ENCODE results near the gene ABCE1. TPM values are rescaled to one million over a fixed set of nuclear protein-coding genes. Genes with fewer than 3 reads are reported as not detected.

ABCE1 gene
- total and polyA plus RNA-seq, 2 of the 8 experiments (the other 6 are each of a cell fraction or from before 2014, with no cell fraction given): 43.7 to 126 TPM

- Histone ChIP-seq H2BK5ac (ENCODE audit: low read depth, low read length) (no peak overlapping the region), H3K79me1 (ENCODE audit: low read depth, low read length) (no peaks in the 10 kb centered on the region), H4K91ac (replicated peaks; ENCODE audit: insufficient read length, low read length) (no peak overlapping the region), H2BK20ac (ENCODE audit: low read length) (no peak overlapping the region), H4K5ac (ENCODE audit: insufficient read length, low read depth, low read length) (no peak overlapping the region), H3K4me2 (ENCODE audit: insufficient read depth in 1 of 2, low read depth in 2 of 2, low read length in 2 of 2) (no peak overlapping the region), H2AK5ac (ENCODE audit: low read depth, low read length) (no peak overlapping the region), H3K27ac (ENCODE audit: low read depth, low read length) (no peak overlapping the region), H3K4ac (replicated peaks; ENCODE audit: insufficient read length, low read depth, low read length) (no peak overlapping the region), H3K9ac (replicated peaks in 1 of 4; ENCODE audit: extremely low read depth in 1 of 4, low read depth in 3 of 4, low read length in 3 of 4) (no peak overlapping the region), H3K79me2 (ENCODE audit: control insufficient read depth in 1 of 2, insufficient read depth in 2 of 2, low read length in 2 of 2) (no peaks in the 10 kb centered on the region), H3K4me1 (replicated peaks in 1 of 4; ENCODE audit: control insufficient read depth in 3 of 4, insufficient read depth in 4 of 4, low read length in 3 of 4) (no peaks in the 10 kb centered on the region), H3K23me2 (ENCODE audit: low read depth, low read length) (no peaks in the 10 kb centered on the region), H3K14ac (ENCODE audit: insufficient read length) (no peak overlapping the region), H4K20me1 (replicated peaks in 1 of 2; ENCODE audit: control insufficient read depth in 1 of 2, insufficient read depth in 2 of 2, low read length in 2 of 2) (peaks cover 0 to 1% of the 10 kb centered on the region in 2 experiments), H2AFZ (ENCODE audit: low read length) (no peak overlapping the region), H2BK15ac (ENCODE audit: low read length) (no peak overlapping the region), H3K4me3 (ENCODE audit: extremely low read depth in 1 of 4, insufficient read depth in 2 of 4, low read depth in 3 of 4, low read length in 4 of 4) (no peak overlapping the region), H3K56ac (replicated peaks; ENCODE audit: insufficient read length, low read depth, low read length) (no peak overlapping the region), H3K9me3 (ENCODE audit: insufficient read depth in 2 of 2, low read depth in 1 of 2, low read length in 1 of 2) (no peaks in the 10 kb centered on the region), H4K8ac (ENCODE audit: extremely low read depth, insufficient read depth, low read length) (no peak overlapping the region), H2BK12ac (ENCODE audit: low read depth, low read length) (no peak overlapping the region), H3K27me3 (replicated peaks in 1 of 4; ENCODE audit: control insufficient read depth in 3 of 4, extremely low read depth in 1 of 4, insufficient read depth in 3 of 4, low read length in 3 of 4) (no peaks in the 10 kb centered on the region), H3K36me3 (ENCODE audit: control insufficient read depth in 2 of 4, insufficient read depth in 4 of 4, low read length in 3 of 4) (peaks cover 2 to 32% (median 8%) of the 10 kb centered on the region in 4 experiments; a peak in 6 of 8 replicates), H3K23ac (ENCODE audit: insufficient read length) (no peak overlapping the region), H2BK120ac (replicated peaks; ENCODE audit: low read depth, low read length) (no peak overlapping the region), H3K18ac (ENCODE audit: extremely low read depth, low read length) (no peak overlapping the region)
- FAIRE-seq (no peak), DNase-seq (ENCODE audit: low read depth in 1 of 2, low spot score in 2 of 2) (no peak)
- ChIA-PET POLR2A (ENCODE audit: partially characterized antibody) (interaction anchor here (0.9 to 2.1 kb wide), 5 partner anchors 8 to 56 kb away, joined by 3 to 5 read pairs (median 3); partner anchors contain the start of genes ABCE1 and ANAPC10), CTCF (ENCODE audit: partially characterized antibody) (no interaction called here)
- TF ChIP-seq EGR1 (IDR thresholded peaks at IDR 0.05; ENCODE audit: borderline replicate concordance, low read depth, low read length) (no peak), CTBP2 (IDR thresholded peaks at IDR 0.05; ENCODE audit: borderline replicate concordance, insufficient read depth, insufficient read length, low read length) (no peak), POLR2A (IDR thresholded peaks at IDR 0.05; ENCODE audit: control extremely low read depth in 1 of 2, low read depth in 2 of 2, low read length in 2 of 2) (peak in 1 of 2 experiments; percentile 37; a peak in 1 of 3 replicates)
- 91% methylated on average over 2 of the region's 2 CpGs; no CpG with 5 or more reads in 1 of the 2 experiments for WGBS, 2 experiments (ENCODE audit: extremely low coverage in 1 of 2, insufficient coverage in 1 of 2, insufficient read length in 1 of 2, insufficient replicate concordance in 2 of 2, low coverage in 1 of 2, low lambda C conversion rate in 2 of 2, missing lambda C conversion rate in 1 of 2)
These were observed 32.8 kb downstream of the ABCE1 start for GRCh38 chr4:145130788-145131399.
